T-helper 22 cell (primary cell): Measurements from ENCODE around the gene VPS26C.

ENCODE experiments used
- DNase-seq: peaks from one replicate; pipeline ENCODE4 v3.0.0-alpha.2; 2020; ENCODE audit warnings: low read depth

VPS26C gene

DNA sequence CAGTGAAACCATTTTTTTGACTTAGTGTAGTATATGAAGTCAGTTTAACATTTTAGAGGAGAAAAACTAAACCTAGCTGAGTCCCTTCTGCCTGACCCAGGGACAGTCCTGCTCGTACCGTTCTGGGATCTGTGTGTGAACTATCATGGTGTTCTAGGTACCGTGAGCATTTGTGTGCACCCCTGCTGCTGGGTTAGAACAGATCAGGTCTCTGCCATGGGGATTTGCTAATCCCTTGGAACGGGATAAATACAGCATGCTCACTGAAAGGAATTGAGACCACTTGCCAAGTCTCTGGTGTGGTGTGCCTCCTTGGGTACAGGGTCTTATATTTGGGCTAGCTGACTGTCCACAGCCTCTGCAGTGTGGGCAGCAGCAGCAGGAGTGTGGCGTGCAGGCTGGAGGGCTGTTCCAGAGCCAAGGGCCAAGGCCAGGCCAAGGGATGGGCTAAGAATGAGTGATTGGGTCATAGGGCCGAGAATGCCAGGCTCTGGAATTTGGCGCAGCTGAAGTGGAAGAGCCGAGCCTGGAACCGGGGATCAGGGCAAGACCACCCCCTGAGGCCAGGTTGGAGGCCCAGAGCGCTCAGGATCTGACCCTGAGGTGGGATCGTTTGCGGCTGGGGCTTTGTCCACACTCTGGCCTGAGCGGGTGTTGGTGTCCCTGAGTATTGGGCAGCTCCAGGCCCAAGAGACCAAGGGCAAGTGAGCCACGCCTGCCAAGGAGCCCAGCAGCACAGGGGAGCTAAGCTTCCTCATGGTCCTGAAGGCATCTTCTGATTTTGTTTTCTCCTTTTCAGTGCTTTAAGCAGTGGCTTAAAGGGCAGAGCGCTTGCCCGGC lies 66.3 kb downstream of the VPS26C start:
- no peak for DNase-seq

- DNase-seq: no peak
Measured at GRCh38 chr21:37199057-37199924, 67.8 kb downstream of the VPS26C start.

DNA sequence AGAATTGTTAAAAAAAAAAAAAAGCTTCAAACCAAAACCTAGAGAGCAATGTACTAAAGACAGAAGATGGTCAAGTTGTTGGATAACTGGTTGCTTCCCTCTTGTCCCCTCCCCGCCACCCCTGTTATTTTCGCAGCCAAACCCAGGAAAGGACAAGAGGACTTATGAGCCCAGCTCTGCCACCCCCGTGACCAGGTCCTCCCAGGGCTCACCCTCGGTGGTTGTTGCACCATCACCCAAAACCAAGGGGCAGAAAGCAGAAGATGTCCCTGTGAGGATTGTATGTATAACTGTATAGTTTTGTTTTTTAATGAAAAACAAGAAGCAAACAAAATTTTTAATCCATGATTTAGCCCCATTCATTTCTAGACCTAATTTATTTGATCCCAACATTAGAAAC lies 69.4 kb downstream of the VPS26C start:
- DNase-seq: no peak

GRCh38 chr21:37196847-37197246 lies 70.3 kb downstream of the VPS26C start:
- no peak for DNase-seq

GRCh38 chr21:37195610-37196009 lies 71.5 kb downstream of the VPS26C start:
- DNase-seq: no peak

- no peak for DNase-seq
Measured at GRCh38 chr21:37195059-37195458, 72.1 kb downstream of the VPS26C start.

- no peak for DNase-seq
Measured at GRCh38 chr21:37193676-37194075, 73.5 kb downstream of the VPS26C start.

DNA sequence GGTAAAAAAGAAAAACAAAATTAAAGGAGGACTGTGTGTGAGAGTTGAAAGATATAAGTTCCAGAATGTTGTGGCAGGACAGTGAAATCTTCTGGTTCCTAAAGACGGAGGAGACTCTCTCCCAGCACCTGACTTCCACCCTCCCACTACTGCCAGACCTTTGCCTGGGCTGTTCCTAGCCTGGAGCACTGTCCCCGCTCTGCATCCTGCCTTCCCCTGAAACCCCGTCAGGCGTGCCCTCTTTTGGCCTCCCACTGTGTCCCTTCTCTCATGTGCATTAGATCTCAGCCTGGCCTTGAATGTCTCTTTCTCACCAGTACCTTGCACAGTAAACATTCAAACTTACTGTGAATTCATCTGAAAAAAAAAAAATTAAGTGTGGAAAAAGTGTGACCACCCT lies 74.1 kb downstream of the VPS26C start:
- no peak for DNase-seq

GRCh38 chr21:37192019-37192418 lies 75.1 kb downstream of the VPS26C start:
- DNase-seq: no peak

- no peak for DNase-seq
Measured at GRCh38 chr21:37188825-37189224, 78.3 kb downstream of the VPS26C start.

DNA sequence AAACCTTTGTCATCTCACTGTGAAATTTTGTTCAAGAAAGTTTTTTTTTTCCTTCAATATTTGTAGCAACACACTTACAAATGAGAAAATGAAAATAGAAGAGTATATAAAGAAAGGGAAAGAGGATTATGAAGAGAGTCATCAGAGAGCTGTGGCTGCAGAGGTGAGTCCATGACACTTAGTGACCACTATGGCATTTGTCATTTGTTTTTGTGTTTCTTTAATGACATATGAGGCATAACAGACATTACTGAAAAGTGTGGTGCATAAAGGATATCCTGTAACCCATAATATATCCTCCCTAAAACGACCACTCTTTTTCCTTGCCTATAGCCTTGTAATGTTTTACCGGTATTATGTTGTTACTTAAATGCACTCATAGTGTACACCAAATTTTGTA lies 80.2 kb downstream of the VPS26C start:
- DNase-seq: no peak

- DNase-seq: no peak
Measured at GRCh38 chr21:37184784-37185593, 82.1 kb downstream of the VPS26C start.

DNA sequence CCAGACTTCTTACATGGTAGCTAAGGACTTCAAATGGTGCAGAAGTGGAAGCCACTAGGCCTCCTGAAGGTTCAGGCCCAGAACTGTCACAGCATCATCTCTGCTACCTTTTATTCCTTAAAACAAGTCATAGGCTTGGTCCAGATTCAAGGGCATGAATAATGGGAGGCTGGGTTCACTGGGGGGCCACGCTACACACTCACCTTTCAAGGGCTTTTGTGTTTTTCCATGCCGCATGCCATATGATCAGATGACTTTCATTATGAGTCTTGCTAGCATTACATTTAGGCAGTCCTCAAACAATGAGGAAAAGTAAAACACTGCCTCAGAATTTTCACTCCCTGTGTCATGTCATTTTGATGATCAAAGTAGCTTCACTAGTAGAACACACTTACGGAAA lies 83.4 kb downstream of the VPS26C start:
- no peak for DNase-seq

DNA sequence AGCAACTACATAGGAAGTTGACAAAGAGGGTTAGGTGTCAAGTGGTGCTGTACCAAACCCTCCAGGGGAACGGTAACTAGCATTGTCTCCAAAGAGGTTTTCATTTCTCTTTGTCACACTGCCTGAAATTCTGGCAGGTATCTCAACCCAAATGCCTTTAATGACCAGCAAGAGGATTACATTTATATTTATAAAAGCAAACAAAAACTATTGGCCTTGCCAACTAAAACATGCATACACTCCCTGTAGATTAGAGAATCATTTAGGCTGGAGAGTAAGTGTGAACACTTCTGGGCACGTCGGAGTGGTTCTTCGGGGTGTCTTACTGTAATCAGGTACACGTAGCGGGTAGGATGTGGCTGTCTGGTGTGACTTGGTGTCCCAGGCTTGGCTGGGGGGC lies 84.9 kb downstream of the VPS26C start:
- DNase-seq: no peak

GRCh38 chr21:37181059-37181458 lies 86.1 kb downstream of the VPS26C start:
- DNase-seq: no peak

GRCh38 chr21:37176716-37177115 lies 90.4 kb downstream of the VPS26C start:
- DNase-seq: no peak
